Measurements from ENCODE around the gene PRR9.

PRR9 gene

DNA sequence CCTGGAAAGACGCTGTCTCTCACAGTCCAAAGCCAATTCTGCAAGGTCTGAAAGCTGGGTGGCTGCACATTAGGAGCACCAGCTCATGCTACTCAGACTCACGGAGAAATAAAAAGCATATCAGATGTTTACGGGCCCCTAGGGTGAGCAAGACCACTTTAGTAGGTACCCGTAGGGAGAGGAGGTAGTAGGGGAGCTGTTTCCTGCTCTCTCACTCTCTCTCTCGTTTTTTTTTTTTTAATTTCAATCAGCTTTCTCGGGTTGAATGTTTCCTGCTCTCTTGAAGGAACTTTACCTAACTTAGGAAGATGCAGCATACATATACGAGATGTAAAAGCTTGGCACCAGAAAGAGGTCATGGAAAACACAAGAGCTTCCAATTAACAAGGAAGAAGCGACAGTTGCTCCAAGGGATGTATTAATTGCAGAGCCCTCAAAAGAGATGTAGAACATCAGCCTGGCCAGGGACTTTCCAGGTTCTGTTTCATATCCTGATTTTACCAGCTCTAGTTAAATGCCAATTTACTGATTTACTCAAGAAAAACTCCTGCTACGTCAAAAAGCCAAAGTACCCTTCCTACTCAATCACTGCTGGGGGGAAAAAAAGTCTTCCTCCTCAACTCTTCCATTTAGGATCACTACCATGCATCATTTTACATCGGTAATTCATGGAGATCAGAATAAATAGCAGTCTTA lies 45.2 kb downstream of the PRR9 start:
- H3K4me3 Mint-ChIP-seq = peak overlapping the region; percentile 79
- DNase-seq (ENCODE audit: low spot score in 2 of 2) = peak in 1 of 2 donors; percentile 28
- peaks cover 3% of the 10 kb centered on the region for H3K9me3 Mint-ChIP-seq
- H3K36me3 Mint-ChIP-seq = no peaks in the 10 kb centered on the region
- H3K4me1 Mint-ChIP-seq = peaks cover 15% of the 10 kb centered on the region
- peaks cover 14% of the 10 kb centered on the region for H3K27me3 Mint-ChIP-seq
- H3K27ac Mint-ChIP-seq = peak overlapping the region; percentile 48
- peak; percentile 77 for ATAC-seq (ENCODE audit: low read depth)

DNA sequence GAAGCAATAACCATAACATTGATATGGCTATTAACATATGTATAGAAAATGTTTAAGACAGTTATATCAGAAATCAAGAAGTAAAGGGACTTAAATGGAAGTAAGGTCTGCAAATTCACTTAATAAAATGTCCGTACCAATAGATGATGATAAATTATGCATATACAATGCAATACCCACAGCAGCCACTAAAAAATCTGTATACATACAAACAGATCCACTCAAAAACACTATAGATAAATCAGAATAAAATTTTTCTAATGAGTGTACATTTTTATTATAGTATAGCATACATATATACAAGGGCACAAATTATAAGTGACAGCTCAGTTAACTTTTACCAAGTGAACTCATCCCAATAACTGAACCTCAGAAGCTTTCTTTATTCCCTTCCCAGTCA lies 48.1 kb downstream of the PRR9 start:
- Mint-ChIP-seq H3K4me1 (peaks cover 13% of the 10 kb centered on the region), H3K9me3 (peaks cover 3% of the 10 kb centered on the region), H3K27ac (no peak overlapping the region), H3K36me3 (no peaks in the 10 kb centered on the region), H3K27me3 (peaks cover 13% of the 10 kb centered on the region), H3K4me3 (no peak overlapping the region)
- ATAC-seq (ENCODE audit: low read depth) (no peak), DNase-seq (ENCODE audit: low spot score in 2 of 2) (no peak)
